OCI-LY7 (cell line): ENCODE data around the gene ADCY3. TPM values are rescaled to one million over a fixed set of nuclear protein-coding genes. Genes with fewer than 3 reads are reported as not detected.

Source experiments
- BruUV-seq: library from RNA; stranded (reverse); fragments of 400-500 nt; replicated peaks from 2 replicates; lab custom pipeline; 2021; lab: Mats Ljungman, UMichigan
- CTCF ChIA-PET: fragments of 300-600 bp; sonication (Branson Sonifier 250); formaldehyde crosslinking; loops from one replicate; lab custom pipeline; 2022; ENCODE audit warnings: antibody characterized with exemption; ENCODE audit not compliant: unreplicated experiment; lab: Charles Lee
- POLR2A ChIA-PET: fragments of 300-600 bp; sonication (Branson Sonifier 250); formaldehyde crosslinking; loops from one replicate; lab custom pipeline; 2022; ENCODE audit warnings: antibody characterized with exemption; lab: Charles Lee
- DNase-seq: peaks from one replicate; pipeline ENCODE4 v3.0.0-alpha.2; 2015; ENCODE audit warnings: low spot score
- H2AFZ ChIP-seq: fragments of 200-600 bp; sonication (generic), shearing (Covaris generic); 2 replicates; pipeline ENCODE4 v1.6.1; 2014; ENCODE audit warnings: mild to moderate bottlenecking, antibody characterized with exemption, low read length, moderate library complexity
- H3K27ac ChIP-seq: fragments of 200-600 bp; sonication (generic); 2 replicates; pipeline ENCODE4 v1.5.1; 2014; ENCODE audit warnings: mixed run types, low read depth, mild to moderate bottlenecking, moderate library complexity, low read length, inconsistent platforms; ENCODE audit not compliant: poor library complexity, severe bottlenecking
- H3K36me3 ChIP-seq: fragments of 200-600 bp; sonication (generic); 2 replicates; pipeline ENCODE4 v1.6.1; 2014; ENCODE audit warnings: mild to moderate bottlenecking, antibody characterized with exemption, low read length, moderate library complexity, mixed read lengths; ENCODE audit not compliant: insufficient read depth
- H3K4me1 ChIP-seq: fragments of 200-600 bp; sonication (generic); 2 replicates; pipeline ENCODE4 v1.5.1; 2014; ENCODE audit warnings: mild to moderate bottlenecking, low read length; ENCODE audit not compliant: insufficient read depth, poor library complexity, severe bottlenecking
- H3K4me2 ChIP-seq: fragments of 200-600 bp; sonication (generic); 2 replicates; pipeline ENCODE4 v1.6.1; 2014; ENCODE audit warnings: mild to moderate bottlenecking, low read length
- H3K4me3 ChIP-seq: fragments of 200-600 bp; sonication (generic); 2 replicates; pipeline ENCODE4 v1.5.1; 2014; ENCODE audit warnings: mild to moderate bottlenecking, low read depth, low read length; ENCODE audit not compliant: poor library complexity, severe bottlenecking
- H3K79me2 ChIP-seq: fragments of 200-600 bp; sonication (generic); 2 replicates; pipeline ENCODE4 v1.6.1; 2016; ENCODE audit warnings: low read depth, mild to moderate bottlenecking, low read length, moderate library complexity, mixed read lengths; ENCODE audit not compliant: insufficient read depth
- H3K9me2 ChIP-seq: fragments of 200-600 bp; sonication (generic); 2 replicates; pipeline ENCODE4 v1.6.1; 2016; ENCODE audit warnings: mild to moderate bottlenecking, low read length, mixed read lengths; ENCODE audit not compliant: insufficient read depth
- H3K9me3 ChIP-seq: fragments of 200-600 bp; sonication (generic); 2 replicates; pipeline ENCODE4 v1.6.1; 2014; ENCODE audit warnings: mild to moderate bottlenecking, mixed run types, low read length, mixed read lengths
- H4K20me1 ChIP-seq: fragments of 200-600 bp; sonication (generic); 2 replicates; pipeline ENCODE4 v1.6.1; 2014; ENCODE audit warnings: mild to moderate bottlenecking, antibody characterized with exemption, low read length, moderate library complexity, mixed read lengths; ENCODE audit not compliant: insufficient read depth
- CTCF ChIP-seq: fragments of 200-600 bp; sonication (generic); conservative IDR thresholded peaks from 2 replicates; pipeline ENCODE4 v1.5.1; 2014; ENCODE audit warnings: mild to moderate bottlenecking, antibody characterized with exemption, low read length, moderate library complexity, mixed read lengths
- EZH2phosphoT487 ChIP-seq: fragments of 200-600 bp; sonication (generic); IDR thresholded peaks from 2 replicates; pipeline ENCODE4 v1.6.1; 2018; ENCODE audit warnings: low read depth, borderline replicate concordance, mild to moderate bottlenecking, mixed run types, antibody characterized with exemption, low read length, moderate library complexity, mixed read lengths
- intact Hi-C: fragments of 100-400 bp; cut with micrococcal nuclease; formaldehyde crosslinking; loops from one replicate; pipeline ENCODE4 v1.10.0; 2022; ENCODE audit not compliant: unreplicated experiment
- total RNA-seq, 2 experiments: library from RNA; depleted of rRNA in 1 of 2; stranded (reverse); fragments of >200 nt in 1 of 2; shearing (Covaris generic) in 1 of 2; gene quantifications; 2 replicates each; pipeline ENCODE4 v1.2.3, GENCODE V29; 2014 to 2022

The ADCY3 gene
- total RNA-seq, 2 experiments from 2014 or later: 45.8 to 55.0 TPM

- H3K36me3 ChIP-seq: peaks cover 42% of the 10 kb centered on the region
- no peak overlapping the region for H3K4me3 ChIP-seq
- H3K79me2 ChIP-seq: no peaks in the 10 kb centered on the region
- TF ChIP-seq CTCF: no peak
- TF ChIP-seq EZH2phosphoT487: no peak
- H3K27ac ChIP-seq: no peak overlapping the region
- CTCF ChIA-PET: no interaction called here
- no peak for DNase-seq
- POLR2A ChIA-PET: interaction anchor here (0.6 kb wide), 1 partner anchor 321 kb away, joined by 4 read pairs; no protein-coding TSS in a partner anchor
- no peaks in the 10 kb centered on the region for H4K20me1 ChIP-seq
- H3K9me3 ChIP-seq: no peaks in the 10 kb centered on the region
- no peak overlapping the region for H3K4me2 ChIP-seq
- H2AFZ ChIP-seq: no peak overlapping the region
- no peaks in the 10 kb centered on the region for H3K4me1 ChIP-seq
- no TSS peak for BruUV-seq
- no peaks in the 10 kb centered on the region for H3K9me2 ChIP-seq
- intact Hi-C loops: no loop called here
Observed at GRCh38 chr2:24843330-24843860, 76.6 kb downstream of the ADCY3 start.

- POLR2A ChIA-PET: no interaction called here
- Histone ChIP-seq H3K4me2 (no peak overlapping the region), H3K27ac (no peak overlapping the region), H3K4me3 (no peak overlapping the region), H3K79me2 (no peaks in the 10 kb centered on the region), H3K4me1 (no peaks in the 10 kb centered on the region), H2AFZ (no peak overlapping the region), H4K20me1 (no peaks in the 10 kb centered on the region), H3K9me3 (no peaks in the 10 kb centered on the region), H3K9me2 (no peaks in the 10 kb centered on the region), H3K36me3 (peaks cover 36% of the 10 kb centered on the region)
- DNase-seq: no peak
- intact Hi-C loops: no loop called here
- TF ChIP-seq CTCF (no peak), EZH2phosphoT487 (no peak)
- CTCF ChIA-PET: no interaction called here
- BruUV-seq: no TSS peak
Observed at GRCh38 chr2:24842081-24843050, 77.7 kb downstream of the ADCY3 start.
